ENCODE data around the gene STK4.

The STK4 gene

GRCh38 chr20:44976698-44977097, 10.4 kb downstream of the STK4 start:
- Histone ChIP-seq H3K9ac (ENCODE audit: low read depth in 1 of 2, low read length in 2 of 2) (no peak overlapping the region), H3K27ac (ENCODE audit: low read depth in 2 of 2, low read length in 2 of 2) (no peak overlapping the region), H3K36me3 (ENCODE audit: control insufficient read depth in 2 of 2, insufficient read depth in 2 of 2, low read length in 2 of 2) (peaks cover 28 to 40% of the 10 kb centered on the region in 2 donors), H3K9me3 (ENCODE audit: control insufficient read depth in 2 of 2, low read length in 2 of 2) (no peaks in the 10 kb centered on the region), H3K4me3 (ENCODE audit: low read length in 2 of 2) (no peak overlapping the region), H3K4me1 (ENCODE audit: control insufficient read depth in 2 of 2, insufficient read depth in 2 of 2, low read length in 2 of 2) (peaks cover 0 to 11% of the 10 kb centered on the region in 2 donors), H3K27me3 (ENCODE audit: control insufficient read depth in 2 of 2, insufficient read depth in 2 of 2, low read length in 2 of 2) (no peaks in the 10 kb centered on the region)

DNA sequence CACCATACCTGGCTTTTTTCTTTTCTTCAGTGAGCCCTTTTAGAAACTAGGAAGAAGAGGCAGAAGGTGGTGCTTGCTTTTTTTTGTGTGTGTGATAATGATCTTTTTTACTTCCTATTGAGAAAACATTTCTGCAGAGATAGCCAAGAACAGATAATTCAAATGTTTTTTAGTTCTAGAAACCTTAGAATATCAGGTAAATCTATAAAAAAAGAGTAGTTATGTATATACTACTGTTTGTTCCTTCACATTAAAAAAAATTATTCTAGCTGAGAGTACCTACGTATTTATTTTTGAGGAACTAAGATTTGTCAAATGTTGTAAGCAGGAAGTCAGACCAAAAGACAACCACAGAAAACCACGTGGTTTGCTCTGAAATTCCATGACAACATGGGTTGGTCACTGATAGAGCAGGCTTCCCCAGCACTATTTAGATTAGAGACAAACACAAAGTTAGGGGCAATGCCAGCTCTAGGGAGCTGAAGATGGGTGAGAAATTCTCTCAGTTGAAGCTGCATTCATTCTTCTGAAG, 12.8 kb downstream of the STK4 start:
- H3K27ac ChIP-seq (ENCODE audit: low read depth in 2 of 2, low read length in 2 of 2) = peak overlapping the region; percentile 72 to 76

DNA sequence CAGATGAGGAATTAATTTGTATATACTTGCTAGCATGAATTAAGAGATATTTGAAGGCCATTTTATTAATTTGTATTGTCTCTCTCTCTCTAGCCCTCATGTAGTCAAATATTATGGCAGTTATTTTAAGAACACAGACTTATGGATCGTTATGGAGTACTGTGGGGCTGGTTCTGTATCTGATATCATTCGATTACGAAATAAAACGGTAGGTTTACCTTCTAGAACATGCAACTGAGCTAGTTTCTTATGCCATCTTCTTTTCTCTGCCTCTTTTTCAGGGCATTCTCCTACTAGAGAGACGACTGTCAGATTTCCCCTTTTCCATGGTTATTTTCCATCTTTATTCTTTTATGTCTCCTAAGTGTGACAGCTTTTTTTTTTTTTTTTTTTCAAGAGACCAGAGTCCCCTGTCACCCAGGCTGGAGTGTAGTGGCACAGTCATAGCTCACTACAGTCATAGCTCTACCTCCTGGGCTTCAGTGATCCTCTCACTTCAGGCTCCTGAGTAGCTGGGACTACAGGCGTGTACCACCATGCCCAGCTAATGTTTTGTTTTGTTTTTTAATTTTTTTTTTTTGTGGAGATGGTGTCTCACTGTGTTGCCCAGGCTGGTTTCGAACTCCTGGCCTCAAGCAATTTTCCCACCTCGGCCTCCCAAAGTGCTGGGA, 15.6 kb downstream of the STK4 start:
- Histone ChIP-seq H3K27ac (ENCODE audit: low read depth in 2 of 2, low read length in 2 of 2) (no peak overlapping the region), H3K4me1 (ENCODE audit: control insufficient read depth in 2 of 2, insufficient read depth in 2 of 2, low read length in 2 of 2) (peaks cover 2 to 6% of the 10 kb centered on the region in 2 donors), H3K36me3 (ENCODE audit: control insufficient read depth in 2 of 2, insufficient read depth in 2 of 2, low read length in 2 of 2) (peaks cover 25 to 42% of the 10 kb centered on the region in 2 donors), H3K4me3 (ENCODE audit: low read length in 2 of 2) (no peak overlapping the region), H3K9me3 (ENCODE audit: control insufficient read depth in 2 of 2, low read length in 2 of 2) (no peaks in the 10 kb centered on the region), H3K9ac (ENCODE audit: low read depth in 1 of 2, low read length in 2 of 2) (no peak overlapping the region), H3K27me3 (ENCODE audit: control insufficient read depth in 2 of 2, insufficient read depth in 2 of 2, low read length in 2 of 2) (no peaks in the 10 kb centered on the region)

More for the DNA sequence above, 12.8 kb downstream of the STK4 start:
- Histone ChIP-seq H3K4me1 (ENCODE audit: control insufficient read depth in 2 of 2, insufficient read depth in 2 of 2, low read length in 2 of 2) (peaks cover 0 to 6% of the 10 kb centered on the region in 2 donors), H3K9me3 (ENCODE audit: control insufficient read depth in 2 of 2, low read length in 2 of 2) (no peaks in the 10 kb centered on the region), H3K9ac (ENCODE audit: low read depth in 1 of 2, low read length in 2 of 2) (peak overlapping the region; percentile 0 to 42), H3K36me3 (ENCODE audit: control insufficient read depth in 2 of 2, insufficient read depth in 2 of 2, low read length in 2 of 2) (peaks cover 26 to 48% of the 10 kb centered on the region in 2 donors), H3K4me3 (ENCODE audit: low read length in 2 of 2) (peak overlapping the region in 1 of 2 donors; percentile 43), H3K27me3 (ENCODE audit: control insufficient read depth in 2 of 2, insufficient read depth in 2 of 2, low read length in 2 of 2) (no peaks in the 10 kb centered on the region)

DNA sequence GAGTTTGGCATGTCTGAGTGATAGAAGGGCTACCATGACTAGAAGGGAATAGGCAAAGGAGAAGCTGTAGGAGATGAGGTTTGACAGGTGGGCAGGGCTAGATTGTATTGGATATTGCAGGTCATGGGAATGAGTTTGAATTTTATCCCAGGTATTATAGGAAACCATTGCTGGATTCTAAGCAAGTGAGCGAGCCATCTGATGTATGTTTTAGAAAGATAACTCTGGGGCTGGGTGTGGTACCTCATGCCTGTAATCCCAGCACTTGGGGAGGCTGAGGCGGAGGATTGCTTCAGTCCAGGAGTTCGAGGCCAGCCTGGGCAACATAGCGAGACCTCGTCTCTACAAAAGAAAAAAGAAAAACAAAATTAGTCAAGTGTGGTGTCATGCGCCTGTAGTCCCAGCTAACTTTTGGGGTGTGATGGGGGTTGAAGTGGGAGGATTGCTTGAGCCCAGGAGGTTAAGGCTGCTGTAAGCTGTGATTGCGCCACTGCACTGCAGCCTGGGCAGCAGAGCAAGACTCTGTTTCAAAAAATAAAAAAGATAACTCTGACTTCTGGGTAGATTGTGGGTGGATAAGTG, 16.9 kb downstream of the STK4 start:
- Histone ChIP-seq H3K4me3 (ENCODE audit: low read length in 2 of 2) (no peak overlapping the region), H3K9ac (ENCODE audit: low read depth in 1 of 2, low read length in 2 of 2) (no peak overlapping the region), H3K27ac (ENCODE audit: low read depth in 2 of 2, low read length in 2 of 2) (no peak overlapping the region), H3K27me3 (ENCODE audit: control insufficient read depth in 2 of 2, insufficient read depth in 2 of 2, low read length in 2 of 2) (no peaks in the 10 kb centered on the region), H3K36me3 (ENCODE audit: control insufficient read depth in 2 of 2, insufficient read depth in 2 of 2, low read length in 2 of 2) (peaks cover 28 to 42% of the 10 kb centered on the region in 2 donors), H3K4me1 (ENCODE audit: control insufficient read depth in 2 of 2, insufficient read depth in 2 of 2, low read length in 2 of 2) (peaks cover 2 to 6% of the 10 kb centered on the region in 2 donors), H3K9me3 (ENCODE audit: control insufficient read depth in 2 of 2, low read length in 2 of 2) (no peaks in the 10 kb centered on the region)

- peaks cover 0 to 2% of the 10 kb centered on the region in 2 donors for H3K4me1 ChIP-seq (ENCODE audit: control insufficient read depth in 2 of 2, insufficient read depth in 2 of 2, low read length in 2 of 2)
- H3K9me3 ChIP-seq (ENCODE audit: control insufficient read depth in 2 of 2, low read length in 2 of 2) = no peaks in the 10 kb centered on the region
- H3K4me3 ChIP-seq (ENCODE audit: low read length in 2 of 2) = no peak overlapping the region
These were observed 22.4 kb downstream of the STK4 start for GRCh38 chr20:44988631-44989171.

GRCh38 chr20:44990425-44990824, 24.1 kb downstream of the STK4 start:
- H3K4me1 ChIP-seq (ENCODE audit: control insufficient read depth in 2 of 2, insufficient read depth in 2 of 2, low read length in 2 of 2) = peaks cover 0 to 2% of the 10 kb centered on the region in 2 donors
- peaks cover 17 to 18% of the 10 kb centered on the region in 2 donors for H3K36me3 ChIP-seq (ENCODE audit: control insufficient read depth in 2 of 2, insufficient read depth in 2 of 2, low read length in 2 of 2)
- H3K9ac ChIP-seq (ENCODE audit: low read depth in 1 of 2, low read length in 2 of 2) = peak overlapping the region in 1 of 2 donors; percentile 5
- H3K4me3 ChIP-seq (ENCODE audit: low read length in 2 of 2) = peak overlapping the region in 1 of 2 donors; percentile 22
- H3K9me3 ChIP-seq (ENCODE audit: control insufficient read depth in 2 of 2, low read length in 2 of 2) = no peaks in the 10 kb centered on the region
- peak overlapping the region in 1 of 2 donors; percentile 24 for H3K27ac ChIP-seq (ENCODE audit: low read depth in 2 of 2, low read length in 2 of 2)
- no peaks in the 10 kb centered on the region for H3K27me3 ChIP-seq (ENCODE audit: control insufficient read depth in 2 of 2, insufficient read depth in 2 of 2, low read length in 2 of 2)

More at GRCh38 chr20:44988631-44989171, 22.4 kb downstream of the STK4 start:
- Histone ChIP-seq H3K9ac (ENCODE audit: low read depth in 1 of 2, low read length in 2 of 2) (no peak overlapping the region), H3K36me3 (ENCODE audit: control insufficient read depth in 2 of 2, insufficient read depth in 2 of 2, low read length in 2 of 2) (peaks cover 18% of the 10 kb centered on the region in 2 donors), H3K27me3 (ENCODE audit: control insufficient read depth in 2 of 2, insufficient read depth in 2 of 2, low read length in 2 of 2) (no peaks in the 10 kb centered on the region), H3K27ac (ENCODE audit: low read depth in 2 of 2, low read length in 2 of 2) (no peak overlapping the region)

- Histone ChIP-seq H3K4me1 (ENCODE audit: control insufficient read depth in 2 of 2, insufficient read depth in 2 of 2, low read length in 2 of 2) (peaks cover 0 to 2% of the 10 kb centered on the region in 2 donors), H3K9ac (ENCODE audit: low read depth in 1 of 2, low read length in 2 of 2) (peak overlapping the region in 1 of 2 donors; percentile 5), H3K9me3 (ENCODE audit: control insufficient read depth in 2 of 2, low read length in 2 of 2) (no peaks in the 10 kb centered on the region), H3K36me3 (ENCODE audit: control insufficient read depth in 2 of 2, insufficient read depth in 2 of 2, low read length in 2 of 2) (peaks cover 15 to 20% of the 10 kb centered on the region in 2 donors), H3K4me3 (ENCODE audit: low read length in 2 of 2) (peak overlapping the region in 1 of 2 donors; percentile 22), H3K27ac (ENCODE audit: low read depth in 2 of 2, low read length in 2 of 2) (peak overlapping the region in 1 of 2 donors; percentile 24), H3K27me3 (ENCODE audit: control insufficient read depth in 2 of 2, insufficient read depth in 2 of 2, low read length in 2 of 2) (no peaks in the 10 kb centered on the region)
These were observed 24.6 kb downstream of the STK4 start for GRCh38 chr20:44990957-44991356.

DNA sequence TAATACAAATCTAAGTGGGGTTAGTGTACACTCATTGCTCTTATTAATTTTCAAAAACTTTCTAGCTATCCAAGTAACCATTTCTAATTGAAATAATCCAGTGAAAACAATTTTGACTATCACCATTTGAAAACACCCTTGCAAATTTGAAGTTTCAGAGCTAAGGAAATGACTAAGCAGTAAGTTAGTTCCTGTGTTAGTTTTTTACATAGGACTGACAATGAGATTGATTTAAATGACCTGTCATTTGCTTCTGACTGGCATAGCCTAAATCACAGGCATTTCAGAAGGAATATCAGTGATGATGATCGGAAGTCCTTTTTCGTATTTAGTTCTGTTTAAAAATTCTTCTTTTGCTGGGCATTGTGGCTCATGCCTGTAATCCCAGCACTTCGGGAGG, 27.0 kb downstream of the STK4 start:
- H3K9me3 ChIP-seq (ENCODE audit: control insufficient read depth in 2 of 2, low read length in 2 of 2) = no peaks in the 10 kb centered on the region
- no peak overlapping the region for H3K9ac ChIP-seq (ENCODE audit: low read depth in 1 of 2, low read length in 2 of 2)
- no peak overlapping the region for H3K4me3 ChIP-seq (ENCODE audit: low read length in 2 of 2)
- no peaks in the 10 kb centered on the region for H3K4me1 ChIP-seq (ENCODE audit: control insufficient read depth in 2 of 2, insufficient read depth in 2 of 2, low read length in 2 of 2)
- no peak overlapping the region for H3K27ac ChIP-seq (ENCODE audit: low read depth in 2 of 2, low read length in 2 of 2)
- H3K36me3 ChIP-seq (ENCODE audit: control insufficient read depth in 2 of 2, insufficient read depth in 2 of 2, low read length in 2 of 2) = peaks cover 26 to 39% of the 10 kb centered on the region in 2 donors
- no peaks in the 10 kb centered on the region for H3K27me3 ChIP-seq (ENCODE audit: control insufficient read depth in 2 of 2, insufficient read depth in 2 of 2, low read length in 2 of 2)

GRCh38 chr20:44997171-44997570, 30.9 kb downstream of the STK4 start:
- H3K9me3 ChIP-seq (ENCODE audit: control insufficient read depth in 2 of 2, low read length in 2 of 2) = no peaks in the 10 kb centered on the region
- no peaks in the 10 kb centered on the region for H3K27me3 ChIP-seq (ENCODE audit: control insufficient read depth in 2 of 2, insufficient read depth in 2 of 2, low read length in 2 of 2)
- no peak overlapping the region for H3K4me3 ChIP-seq (ENCODE audit: low read length in 2 of 2)
- no peaks in the 10 kb centered on the region for H3K4me1 ChIP-seq (ENCODE audit: control insufficient read depth in 2 of 2, insufficient read depth in 2 of 2, low read length in 2 of 2)
- H3K9ac ChIP-seq (ENCODE audit: low read depth in 1 of 2, low read length in 2 of 2) = no peak overlapping the region
- H3K36me3 ChIP-seq (ENCODE audit: control insufficient read depth in 2 of 2, insufficient read depth in 2 of 2, low read length in 2 of 2) = peaks cover 52 to 61% of the 10 kb centered on the region in 2 donors
- H3K27ac ChIP-seq (ENCODE audit: low read depth in 2 of 2, low read length in 2 of 2) = no peak overlapping the region

GRCh38 chr20:44997668-44998067, 31.4 kb downstream of the STK4 start:
- Histone ChIP-seq H3K27me3 (ENCODE audit: control insufficient read depth in 2 of 2, insufficient read depth in 2 of 2, low read length in 2 of 2) (no peaks in the 10 kb centered on the region), H3K27ac (ENCODE audit: low read depth in 2 of 2, low read length in 2 of 2) (no peak overlapping the region), H3K4me1 (ENCODE audit: control insufficient read depth in 2 of 2, insufficient read depth in 2 of 2, low read length in 2 of 2) (no peaks in the 10 kb centered on the region), H3K4me3 (ENCODE audit: low read length in 2 of 2) (no peak overlapping the region), H3K9me3 (ENCODE audit: control insufficient read depth in 2 of 2, low read length in 2 of 2) (no peaks in the 10 kb centered on the region), H3K36me3 (ENCODE audit: control insufficient read depth in 2 of 2, insufficient read depth in 2 of 2, low read length in 2 of 2) (peaks cover 52 to 61% of the 10 kb centered on the region in 2 donors), H3K9ac (ENCODE audit: low read depth in 1 of 2, low read length in 2 of 2) (no peak overlapping the region)
